HG02763 (cell line): ENCODE measurements around the gene CTU2.

Experiments used
- ATAC-seq: cut with Tn5 transposase; IDR thresholded peaks from one replicate; pipeline ENCODE4 v1.9.1; 2021; ENCODE audit warnings: mild to moderate bottlenecking, moderate library complexity; ENCODE audit not compliant: unreplicated experiment

Gene CTU2

DNA sequence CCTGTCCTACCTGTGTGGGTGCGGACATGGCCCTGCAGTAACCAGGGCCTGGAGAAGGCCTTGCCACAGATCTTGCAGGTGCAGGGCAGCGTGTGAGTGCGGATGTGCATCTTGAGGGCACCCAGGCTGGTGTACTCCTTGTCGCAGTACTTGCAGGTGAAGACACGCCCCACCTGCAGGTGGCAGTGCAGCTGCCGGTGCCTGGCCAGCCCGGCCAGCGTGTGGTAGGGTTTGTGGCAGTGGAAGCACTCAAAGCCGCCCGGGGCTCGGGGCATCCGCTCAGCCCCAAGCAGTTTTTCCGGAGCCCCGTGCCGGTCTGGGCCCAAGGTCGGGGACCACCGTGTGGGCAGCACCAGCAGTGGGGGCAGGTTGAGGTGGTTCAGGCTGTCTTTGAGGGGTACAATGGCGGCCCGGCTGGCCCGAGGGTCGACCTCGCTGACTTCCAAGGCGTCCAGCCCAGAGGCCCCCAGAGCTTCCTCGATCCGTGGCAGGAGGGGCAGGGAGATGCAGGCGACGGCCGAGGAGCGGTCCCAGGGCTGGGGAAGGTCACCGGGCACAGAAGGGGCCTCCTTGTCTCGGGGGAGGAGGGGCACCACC lies 25.1 kb upstream of the CTU2 start:
- ATAC-seq, result no peak

DNA sequence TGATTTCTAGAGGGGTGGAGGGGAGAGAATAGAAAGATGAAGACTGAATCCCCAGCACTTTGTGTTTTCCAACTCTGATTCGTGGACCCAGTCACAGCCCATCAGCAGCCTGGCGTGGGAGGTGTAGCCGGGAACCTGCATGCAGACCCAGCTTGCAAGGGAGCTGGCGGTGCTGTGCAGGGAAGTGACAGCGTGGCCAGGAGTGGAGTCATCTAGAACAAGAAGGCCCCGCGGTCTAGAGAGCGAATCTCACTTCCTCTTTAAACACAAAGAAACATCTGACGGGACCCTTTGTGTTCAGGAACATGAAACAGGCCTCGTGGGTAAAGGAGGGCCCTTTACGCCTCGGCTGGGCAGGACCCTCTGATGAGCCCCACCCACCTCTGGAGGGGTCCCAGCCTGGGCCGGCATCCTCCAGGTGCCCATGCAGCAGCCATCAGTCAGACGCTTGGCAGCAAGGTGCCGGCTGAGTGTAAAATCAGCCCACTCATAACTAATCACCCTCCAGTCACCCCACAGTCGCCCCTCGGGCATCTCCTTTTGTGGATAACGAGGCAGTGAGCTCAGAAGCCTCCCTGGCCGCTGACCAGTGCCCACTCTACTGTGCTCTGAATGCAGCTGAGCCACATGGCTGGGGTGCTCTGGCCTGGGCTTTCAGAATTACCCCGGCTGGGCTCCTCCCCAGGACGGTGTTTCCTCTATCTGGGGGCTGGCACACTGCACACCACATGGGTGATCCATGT lies 24.4 kb upstream of the CTU2 start:
- ATAC-seq, result peak; percentile 52

DNA sequence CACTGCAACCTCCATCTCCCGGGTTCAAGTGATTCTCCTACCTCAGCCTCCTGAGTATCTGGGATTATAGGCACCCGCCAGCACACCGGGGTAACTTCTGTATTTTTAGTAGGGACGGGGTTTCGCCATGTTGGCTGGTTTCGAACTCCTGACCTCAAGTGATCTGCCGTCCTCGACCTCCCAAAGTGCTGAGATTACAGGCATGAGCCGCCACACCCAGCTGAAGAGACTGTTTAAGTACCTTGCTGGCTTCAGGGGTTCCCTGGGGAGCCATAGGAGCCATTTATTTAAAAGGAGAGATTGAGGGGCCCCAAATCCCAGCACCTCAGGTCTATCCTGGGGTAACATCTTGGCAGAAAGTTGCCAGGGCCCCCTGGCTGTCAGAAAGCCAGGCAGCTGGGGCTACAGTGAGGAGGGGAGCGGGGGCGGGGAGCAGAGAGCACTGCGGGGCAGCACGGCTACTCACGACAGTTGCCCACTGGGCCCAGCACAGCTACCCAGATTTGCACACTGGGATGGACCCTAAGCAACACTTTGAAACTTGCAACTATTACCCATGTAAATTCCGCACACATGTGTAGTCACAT lies 21.6 kb upstream of the CTU2 start:
- no peak for ATAC-seq

DNA sequence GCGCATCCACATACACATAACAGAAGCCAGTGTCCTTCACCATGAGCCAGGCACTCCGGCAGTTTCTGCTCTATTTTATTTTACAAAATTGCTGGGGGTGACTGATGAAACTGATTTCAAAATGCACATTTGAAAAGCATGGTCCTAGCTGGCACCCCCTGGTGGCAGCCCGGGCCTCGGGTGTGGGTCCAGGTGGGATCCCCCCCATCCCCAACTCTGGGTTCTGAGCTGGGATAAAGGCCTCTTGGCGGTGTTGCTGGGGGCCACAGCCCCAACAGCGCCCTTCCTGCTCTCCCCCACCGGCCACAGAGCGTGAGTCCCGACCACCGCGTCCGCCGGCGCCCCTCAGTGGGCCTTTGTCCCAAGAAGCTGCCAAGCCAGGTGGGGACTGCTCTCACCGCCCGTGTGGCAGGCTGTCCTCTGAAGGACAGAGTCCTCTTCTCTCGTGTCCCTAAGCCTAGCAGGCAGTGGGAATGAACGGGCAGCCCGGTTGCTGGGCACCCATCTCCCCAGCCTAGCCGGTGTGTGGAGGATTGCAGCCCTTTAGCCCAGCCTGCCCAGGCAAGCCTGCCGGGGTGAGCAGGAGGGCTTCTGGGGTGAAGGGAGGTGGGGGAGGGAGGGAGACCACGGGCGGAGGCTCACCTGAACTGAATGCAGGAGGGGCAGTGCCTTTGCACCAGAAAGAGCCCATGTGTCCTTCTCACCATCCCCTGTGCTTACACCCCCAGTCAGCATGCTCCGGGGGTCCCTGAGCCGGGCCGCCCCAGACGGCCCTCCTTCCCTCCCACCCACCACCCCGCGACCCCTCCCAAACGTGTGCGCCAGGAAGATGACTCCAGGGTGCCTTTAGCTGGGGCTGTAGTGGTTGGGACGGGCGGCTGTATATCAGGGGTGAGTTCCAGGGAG lies 20.9 kb upstream of the CTU2 start:
- ATAC-seq, result no peak

DNA sequence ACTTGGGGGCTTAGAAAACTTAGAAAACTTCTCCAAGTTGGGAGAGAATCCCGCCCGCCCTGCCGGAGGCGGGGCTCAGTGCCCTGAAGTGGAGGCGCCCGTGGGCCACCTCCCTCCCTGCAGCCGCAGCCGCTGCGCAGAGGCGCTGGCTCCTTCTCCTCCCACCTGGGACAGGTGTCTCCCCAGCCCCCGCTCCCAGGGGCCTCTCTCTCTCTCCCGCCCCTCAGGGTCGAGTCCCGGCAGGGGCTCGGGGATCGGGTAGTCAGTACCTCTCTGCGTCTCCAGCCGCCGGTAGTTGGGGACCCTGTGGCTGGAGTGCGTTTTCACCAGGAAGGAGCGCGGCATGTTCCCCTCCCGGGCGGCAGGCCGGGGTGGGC lies 20.3 kb upstream of the CTU2 start:
- ATAC-seq, result peak; percentile 9

DNA sequence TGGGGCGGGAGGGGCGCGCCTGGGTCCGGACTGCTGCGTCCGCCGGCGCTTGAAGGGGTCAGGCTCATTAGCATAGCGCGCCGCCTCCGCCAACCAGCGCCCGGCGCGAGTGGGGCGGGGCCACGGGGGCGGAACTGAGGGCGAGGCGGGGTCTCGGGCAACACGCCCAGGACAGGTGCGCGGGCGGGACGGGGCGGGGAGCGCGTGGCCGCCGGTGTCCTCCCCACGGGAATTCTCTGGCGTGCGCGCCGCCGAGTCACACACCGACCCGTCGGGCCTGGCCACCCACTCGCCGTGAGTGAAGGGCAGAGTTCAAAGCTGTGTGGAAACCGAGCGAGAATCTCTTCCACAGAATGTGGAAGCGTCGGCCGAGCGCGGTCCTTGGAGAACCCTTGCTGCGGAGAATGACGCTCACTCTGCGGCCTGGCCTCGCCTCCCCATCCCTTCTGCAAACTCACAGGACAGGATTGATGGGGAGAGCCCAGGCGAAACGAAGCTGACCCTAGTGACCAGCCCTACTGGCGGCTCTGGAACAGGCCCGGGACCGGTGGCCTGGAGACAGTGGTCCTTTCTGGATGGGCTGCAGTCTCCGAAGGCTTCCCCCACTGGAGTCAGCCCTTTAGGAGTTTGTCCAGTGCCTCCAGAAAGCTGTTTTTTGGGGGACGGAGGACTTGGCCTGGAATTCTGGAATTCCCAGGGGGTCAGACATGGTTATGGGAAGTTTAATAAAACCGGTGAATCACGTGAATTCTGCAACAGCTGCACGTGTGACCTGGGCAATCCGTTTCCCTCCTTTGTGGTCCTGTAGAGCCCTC lies 19.7 kb upstream of the CTU2 start, which contains the start of gene SNAI3:
SNAI3 (minus strand) TSS at position 69 of the 815 bp plus-strand sequence. CDS start 101 bp downstream, outside the sequence.
- ATAC-seq, result peak; percentile 70

DNA sequence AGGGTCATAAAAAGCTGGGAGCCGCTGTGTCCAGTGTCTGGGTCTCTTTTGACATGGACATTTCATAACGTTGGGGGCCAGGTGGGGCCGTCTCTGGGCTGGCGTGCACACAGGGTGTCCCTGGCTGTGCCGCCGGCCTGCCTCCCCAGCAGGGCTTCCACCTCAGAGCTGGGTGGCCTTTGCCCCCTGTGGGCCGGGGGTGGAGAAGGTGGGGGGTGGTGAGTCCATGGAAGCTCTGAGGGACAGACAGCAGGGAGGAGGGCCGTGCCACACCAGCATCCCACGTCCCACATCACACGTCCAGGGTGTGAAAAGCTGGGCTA lies 19.1 kb upstream of the CTU2 start:
- no peak for ATAC-seq

DNA sequence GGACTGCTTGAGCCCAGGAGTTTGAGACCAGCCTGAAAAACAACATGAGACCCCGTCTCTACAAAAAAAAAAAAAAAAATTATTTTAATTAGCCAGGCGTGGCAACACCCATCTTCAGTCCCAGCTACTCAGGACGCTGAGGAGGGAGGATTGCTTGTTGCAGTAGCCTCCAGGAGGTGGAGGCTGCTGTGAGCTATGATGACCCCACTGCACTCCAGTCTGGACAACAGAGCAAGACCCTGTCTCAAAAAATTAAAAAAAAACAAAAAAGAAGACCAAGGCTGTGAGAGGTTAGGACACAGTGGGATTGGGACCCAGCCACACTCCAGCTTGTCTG lies 18.7 kb upstream of the CTU2 start:
- ATAC-seq, result no peak

DNA sequence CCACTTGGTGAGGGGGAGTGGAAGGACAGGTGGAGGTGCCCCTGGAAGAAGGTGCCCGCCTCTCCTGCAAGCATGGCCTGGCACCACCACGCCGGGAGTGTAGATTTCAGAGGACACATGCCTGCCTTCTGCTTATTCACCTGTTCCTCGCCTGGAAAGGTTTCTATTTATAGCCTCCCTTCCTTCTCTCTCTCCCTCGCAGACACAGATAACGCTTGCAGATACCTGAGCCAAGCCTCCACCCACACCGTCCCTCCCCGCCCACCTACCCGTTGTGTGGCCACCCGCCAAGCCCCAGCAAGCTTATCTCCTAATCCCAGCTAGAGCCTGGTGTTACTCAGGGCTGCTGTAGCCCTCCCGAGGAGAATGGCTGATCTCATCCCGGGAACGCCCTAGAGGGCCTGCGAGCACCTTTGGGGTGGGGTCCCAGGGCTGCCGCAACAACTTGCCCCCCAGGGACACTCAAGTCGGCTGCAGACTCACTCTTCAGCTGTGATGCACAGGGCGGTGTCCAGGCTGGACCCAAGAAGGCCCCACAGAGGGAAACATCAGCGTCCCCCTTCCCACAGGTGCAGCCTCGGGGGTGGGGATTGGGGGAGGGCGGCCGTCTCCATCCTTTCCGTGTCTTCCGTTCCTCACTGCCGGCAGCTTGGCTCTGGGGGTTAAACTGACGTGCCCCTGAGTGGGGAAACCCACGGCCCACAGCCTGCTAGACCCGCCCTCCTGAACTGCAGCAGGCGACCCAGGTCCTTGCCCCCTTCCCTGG lies 18.1 kb upstream of the CTU2 start:
- ATAC-seq, result no peak

DNA sequence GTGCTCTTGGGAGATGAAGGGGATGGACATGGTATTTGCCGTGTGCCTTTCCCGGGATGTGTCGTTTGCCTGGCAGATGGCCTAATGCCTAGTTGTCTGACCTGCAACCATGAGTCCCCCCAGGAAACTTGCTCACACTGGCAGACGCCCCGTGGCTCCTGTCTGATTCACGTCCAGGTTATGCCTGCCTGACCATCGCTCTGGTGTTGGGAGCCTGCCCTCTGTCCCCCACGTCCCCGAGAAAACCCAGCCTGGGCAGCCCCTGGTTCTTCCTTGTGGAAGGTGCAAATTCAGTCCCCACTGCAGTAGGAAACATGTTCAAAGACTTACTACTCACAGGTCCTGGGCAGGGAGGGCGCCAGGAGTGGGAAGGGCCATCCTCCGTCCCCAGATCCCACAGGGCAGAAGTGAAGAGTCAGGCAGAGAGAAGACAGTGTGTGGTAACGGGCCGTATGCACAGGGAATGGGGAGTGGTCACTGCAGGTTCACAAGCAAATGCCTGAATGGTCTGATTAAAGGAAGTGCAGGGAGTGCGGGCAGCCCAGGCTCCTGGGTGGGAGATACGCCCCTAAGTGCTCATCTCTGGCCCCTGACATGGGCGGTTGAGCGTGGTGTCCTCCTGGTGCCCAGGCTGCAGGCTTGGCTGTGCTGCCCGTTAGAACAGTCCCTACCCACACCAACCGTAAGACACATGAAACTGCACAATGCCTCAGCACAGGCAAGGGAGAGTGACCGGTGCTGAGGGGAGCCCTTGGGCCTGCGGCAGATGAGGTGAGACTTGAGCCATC lies 15.8 kb upstream of the CTU2 start:
- no peak for ATAC-seq

DNA sequence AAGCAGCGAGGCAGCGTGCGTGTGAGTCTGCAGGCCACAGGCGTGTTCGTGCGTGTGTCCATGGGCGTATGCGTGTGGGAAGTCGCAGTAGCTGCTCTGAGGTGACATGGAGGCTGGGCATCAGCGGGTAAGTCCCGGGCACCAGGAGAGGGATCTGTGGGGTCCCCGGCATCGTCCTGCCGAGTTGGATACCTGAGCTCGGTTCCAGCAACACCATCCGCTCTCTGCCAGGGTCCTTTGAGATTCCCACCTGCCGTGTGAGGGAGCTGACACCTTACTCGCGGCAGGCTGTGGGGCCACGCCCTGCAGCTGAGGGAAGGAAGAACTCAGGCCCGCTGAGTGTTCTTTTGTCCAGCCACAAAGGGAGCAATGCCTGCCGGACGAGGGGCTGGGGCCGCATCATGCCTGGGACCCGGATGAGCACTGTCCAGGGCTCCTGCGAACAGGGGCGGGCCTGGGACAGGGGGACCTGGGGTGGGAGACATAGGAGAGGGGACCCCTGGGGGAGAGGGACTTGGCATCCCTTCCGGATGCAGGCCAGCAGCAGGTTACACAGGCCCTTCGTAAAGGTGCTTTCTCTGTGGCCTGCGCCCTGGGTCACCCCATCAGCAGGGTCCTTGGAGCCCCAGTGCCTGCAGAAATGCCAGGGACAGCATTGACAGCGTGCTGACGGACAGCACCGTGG lies 15.0 kb upstream of the CTU2 start:
- ATAC-seq, result no peak

DNA sequence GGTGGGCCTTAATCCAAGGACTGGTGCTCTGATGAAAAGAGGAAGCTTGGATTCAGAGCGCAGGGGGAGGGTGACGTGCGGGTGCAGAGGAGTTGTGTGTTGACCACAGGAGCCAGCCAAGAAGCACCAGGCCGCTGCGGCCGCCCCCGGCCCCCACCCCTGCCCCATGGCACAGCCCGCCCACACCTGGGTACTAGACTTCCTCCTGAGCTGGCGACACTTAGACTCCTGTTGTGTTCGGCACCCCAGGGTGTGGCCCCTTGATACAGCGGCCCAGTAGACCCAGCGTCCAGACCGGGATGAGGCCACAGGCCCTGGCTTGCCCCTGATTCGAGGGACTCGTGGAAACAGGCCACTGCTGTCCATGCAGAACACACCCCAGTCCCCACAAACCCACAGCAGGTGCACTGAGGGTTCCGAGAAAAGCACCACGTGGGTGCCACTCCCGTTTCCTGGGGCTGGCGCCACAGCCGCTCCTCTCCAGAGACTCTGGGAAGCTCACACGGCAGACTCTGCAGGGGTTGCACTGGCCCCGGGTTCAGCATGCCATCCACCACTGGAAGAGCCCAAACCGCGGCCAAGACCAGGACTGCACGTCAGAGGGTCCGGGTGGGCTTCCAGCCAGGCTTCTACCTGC lies 14.3 kb upstream of the CTU2 start:
- no peak for ATAC-seq

DNA sequence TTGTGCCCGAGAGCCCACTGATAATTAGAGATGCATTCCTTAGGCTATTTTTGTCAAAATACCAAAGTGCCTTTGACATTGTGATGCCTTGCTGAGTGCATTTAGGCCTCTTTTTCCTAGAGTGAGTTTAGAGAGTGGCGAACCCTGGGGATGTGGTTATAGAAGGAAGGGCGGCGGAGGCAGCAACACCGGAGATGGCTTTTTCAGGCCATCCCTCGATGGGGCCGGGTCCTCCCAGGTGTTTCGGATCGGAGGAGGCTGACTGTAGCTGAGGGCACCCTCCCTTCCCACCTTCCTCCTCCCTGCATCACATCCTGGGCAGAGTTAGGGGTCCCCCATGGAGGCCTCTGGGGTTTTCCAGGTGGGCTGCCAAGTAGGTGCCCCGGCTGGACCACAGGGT lies 13.4 kb upstream of the CTU2 start:
- no peak for ATAC-seq

DNA sequence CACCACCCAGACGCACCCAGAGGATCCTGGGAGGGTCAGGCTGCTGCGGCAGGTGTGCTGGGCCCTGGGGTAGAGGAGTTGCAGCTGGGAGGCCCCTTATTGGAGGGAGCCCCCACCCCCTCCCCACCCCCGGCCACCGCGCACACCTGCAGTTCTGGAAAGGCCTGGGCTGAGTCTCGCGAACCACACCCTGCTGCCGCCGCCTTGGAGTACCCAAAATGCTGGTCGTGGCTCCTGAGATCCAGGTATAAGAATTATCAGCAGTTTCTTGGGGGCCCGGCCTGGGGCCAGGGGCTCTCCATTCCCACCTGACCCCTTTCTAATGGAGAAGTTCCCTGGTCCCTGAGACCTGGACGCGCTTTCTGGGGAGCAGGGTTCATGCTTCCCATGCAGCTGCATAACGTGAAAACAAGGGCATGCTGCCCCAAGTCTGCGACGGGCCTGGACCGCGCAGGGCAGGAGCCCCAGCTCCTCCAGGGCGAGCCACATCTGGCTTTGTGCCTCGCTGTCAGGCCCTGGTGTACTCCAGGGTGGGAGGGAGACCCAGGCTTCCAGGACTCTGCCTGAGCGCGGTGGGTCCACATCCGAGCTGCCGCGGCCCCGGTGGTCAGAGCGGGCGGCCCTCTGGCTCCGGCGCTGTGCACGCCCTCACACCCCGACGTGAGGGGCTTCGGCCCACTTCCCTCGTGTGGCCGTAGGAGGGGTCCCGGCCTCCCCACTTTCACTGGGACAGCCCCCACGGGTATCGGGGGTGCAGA lies 12.7 kb upstream of the CTU2 start:
- no peak for ATAC-seq

DNA sequence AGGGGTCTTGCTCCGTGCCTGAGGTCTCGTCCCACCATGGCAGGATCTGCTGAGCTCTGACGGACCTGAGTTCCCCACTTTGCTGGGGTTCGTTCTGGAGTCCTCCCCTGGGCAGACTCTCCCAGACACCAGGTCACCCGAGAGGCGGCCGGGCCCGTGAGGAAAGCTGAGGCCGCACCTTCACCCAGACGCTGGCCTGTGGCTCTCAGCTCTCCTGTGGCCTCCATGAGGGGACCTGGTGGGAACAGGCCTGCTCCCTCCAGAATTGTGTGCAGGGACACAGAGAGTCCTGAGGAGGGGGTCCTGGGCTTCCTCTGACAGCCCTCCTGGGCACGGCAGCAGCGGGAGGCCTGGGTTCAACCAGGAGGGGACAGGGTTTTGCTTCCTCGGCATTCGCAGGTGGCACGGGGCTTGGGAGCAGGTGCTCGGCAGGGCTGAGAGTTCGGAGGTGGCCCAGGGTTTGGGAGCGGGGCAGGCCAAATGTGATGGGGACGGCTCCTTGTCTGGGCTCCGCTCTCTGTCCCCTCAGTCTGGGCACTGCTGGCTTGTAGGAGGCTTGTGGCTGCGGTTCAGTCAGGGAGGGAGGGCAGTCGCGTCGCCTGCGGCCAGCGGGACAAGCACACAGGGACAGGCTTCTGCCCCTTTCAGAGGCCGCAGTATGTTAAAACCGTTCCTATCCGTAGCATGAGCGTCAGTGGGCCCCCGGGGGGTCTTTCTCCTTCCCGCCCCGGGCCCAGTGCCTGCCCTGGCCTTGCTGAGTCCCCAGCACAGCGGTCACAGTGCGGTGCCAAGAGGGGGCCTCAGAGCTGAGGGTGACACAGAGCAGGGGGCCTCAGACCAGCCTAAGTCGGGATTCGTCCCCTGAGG lies 11.8 kb upstream of the CTU2 start:
- ATAC-seq, result no peak

DNA sequence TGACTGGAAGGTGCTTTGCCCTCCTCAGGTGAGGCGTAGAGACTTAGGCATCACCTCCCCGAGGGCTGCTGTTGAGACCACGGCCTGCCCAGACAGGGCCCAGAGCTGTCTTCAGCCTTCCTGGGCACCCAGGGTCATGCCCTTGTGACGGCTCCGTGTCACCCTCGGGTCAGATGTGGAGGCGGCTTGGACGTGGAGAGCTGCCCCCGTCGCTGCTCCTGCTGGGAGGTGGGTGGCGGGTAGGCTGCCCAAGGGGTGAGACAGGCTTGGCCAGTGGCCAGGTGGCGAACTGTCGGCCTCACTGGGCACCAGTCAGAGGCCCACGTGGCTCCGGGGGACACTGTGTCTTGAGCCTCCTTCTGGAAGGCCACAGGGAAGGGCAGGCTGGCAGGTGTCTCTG lies 11.1 kb upstream of the CTU2 start:
- ATAC-seq, result no peak

DNA sequence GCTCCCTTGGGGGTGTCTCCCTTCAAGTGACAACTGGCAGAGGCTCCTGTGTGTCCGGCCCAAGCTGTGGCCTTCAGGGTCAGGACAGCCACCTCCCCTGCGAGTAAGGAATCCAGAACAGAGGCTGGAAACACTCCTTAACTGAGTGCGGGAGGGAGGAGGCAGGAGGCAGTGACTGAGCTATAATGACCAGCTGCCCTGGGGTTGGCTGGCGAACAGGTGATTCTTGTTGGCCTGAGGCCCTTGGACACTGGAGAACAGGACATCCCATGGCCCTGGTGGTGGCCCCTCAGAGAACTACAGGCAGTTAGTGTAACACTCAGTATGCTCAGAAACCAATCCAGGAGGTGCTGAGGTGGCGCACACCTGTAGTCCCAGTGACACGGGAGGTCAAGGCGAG lies 10.6 kb upstream of the CTU2 start:
- no peak for ATAC-seq
